GM20000 (cell line): Measurements from ENCODE around the gene RAD52.

ENCODE experiments used
- DNase-seq: peaks from one replicate; pipeline ENCODE4 v3.0.0; 2012; ENCODE audit warnings: low spot score
- TF ChIP-seq, protein P1 (sequence below): IDR thresholded peaks from 2 replicates; pipeline ENCODE4 v1.5.1; 2012; ENCODE audit warnings: mild to moderate bottlenecking, control low read depth; ENCODE audit errors: extremely low read depth, missing control alignments

The RAD52 gene

GRCh38 chr12:966724-967123 lies 17.2 kb upstream of the RAD52 start:
- no peak for DNase-seq
- TF ChIP-seq, protein P1, sequence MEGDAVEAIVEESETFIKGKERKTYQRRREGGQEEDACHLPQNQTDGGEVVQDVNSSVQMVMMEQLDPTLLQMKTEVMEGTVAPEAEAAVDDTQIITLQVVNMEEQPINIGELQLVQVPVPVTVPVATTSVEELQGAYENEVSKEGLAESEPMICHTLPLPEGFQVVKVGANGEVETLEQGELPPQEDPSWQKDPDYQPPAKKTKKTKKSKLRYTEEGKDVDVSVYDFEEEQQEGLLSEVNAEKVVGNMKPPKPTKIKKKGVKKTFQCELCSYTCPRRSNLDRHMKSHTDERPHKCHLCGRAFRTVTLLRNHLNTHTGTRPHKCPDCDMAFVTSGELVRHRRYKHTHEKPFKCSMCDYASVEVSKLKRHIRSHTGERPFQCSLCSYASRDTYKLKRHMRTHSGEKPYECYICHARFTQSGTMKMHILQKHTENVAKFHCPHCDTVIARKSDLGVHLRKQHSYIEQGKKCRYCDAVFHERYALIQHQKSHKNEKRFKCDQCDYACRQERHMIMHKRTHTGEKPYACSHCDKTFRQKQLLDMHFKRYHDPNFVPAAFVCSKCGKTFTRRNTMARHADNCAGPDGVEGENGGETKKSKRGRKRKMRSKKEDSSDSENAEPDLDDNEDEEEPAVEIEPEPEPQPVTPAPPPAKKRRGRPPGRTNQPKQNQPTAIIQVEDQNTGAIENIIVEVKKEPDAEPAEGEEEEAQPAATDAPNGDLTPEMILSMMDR, result no peak

- peak; percentile 64 for DNase-seq
- TF ChIP-seq, protein P1, result no peak
Measured at GRCh38 chr12:958588-959123, 9.2 kb upstream of the RAD52 start.

GRCh38 chr12:955939-956338 lies 6.4 kb upstream of the RAD52 start:
- no peak for DNase-seq
- TF ChIP-seq, protein P1, result no peak

- no peak for DNase-seq
- TF ChIP-seq, protein P1, result no peak
Measured at GRCh38 chr12:954741-955140, 5.2 kb upstream of the RAD52 start.

DNA sequence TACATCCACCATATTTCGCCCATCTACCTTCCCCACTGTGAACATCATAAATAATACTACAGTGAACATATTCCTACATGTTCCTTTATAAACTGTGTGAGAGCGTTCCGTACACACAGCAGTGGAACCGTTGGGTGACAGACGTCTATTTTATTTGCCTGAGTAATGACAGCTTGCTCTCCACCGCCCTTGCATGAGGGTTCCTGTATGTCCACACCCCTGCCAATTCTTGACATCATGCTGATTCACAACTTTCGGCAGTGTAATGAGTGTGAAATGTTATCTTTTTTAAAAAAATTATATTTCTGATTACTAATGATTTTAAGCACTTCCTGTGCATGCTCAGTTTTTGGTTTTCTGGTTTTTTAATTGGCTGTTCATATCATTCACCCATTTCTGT lies 4.3 kb upstream of the RAD52 start:
- DNase-seq, result no peak
- TF ChIP-seq, protein P1, result no peak

GRCh38 chr12:951176-951575 lies 1.7 kb upstream of the RAD52 start:
- TF ChIP-seq, protein P1, result no peak
- no peak for DNase-seq

- TF ChIP-seq, protein P1, result no peak
- no peak for DNase-seq
Measured at GRCh38 chr12:948238-948637, 1.3 kb downstream of the RAD52 start.
